Chondrocyte (in vitro differentiated cells): ENCODE data around the gene GRHL3. TPM values are rescaled to one million over a fixed set of nuclear protein-coding genes. Genes with fewer than 3 reads are reported as not detected.

ENCODE experiments used
- DNase-seq: peaks from one replicate; pipeline ENCODE4 v3.0.0; 2021; ENCODE audit warnings: mixed read lengths, low spot score
- H3K27ac Mint-ChIP-seq: one replicate; pipeline ENCODE4 v1.8.0; 2021; ENCODE audit warnings: mild to moderate bottlenecking, moderate library complexity, mixed read lengths; ENCODE audit not compliant: unreplicated experiment
- H3K27me3 Mint-ChIP-seq: 2 replicates; pipeline ENCODE4 v1.8.0; 2021; ENCODE audit warnings: low read depth, mixed read lengths
- H3K36me3 Mint-ChIP-seq: 2 replicates; pipeline ENCODE4 v1.8.0; 2021; ENCODE audit warnings: low read depth, mixed read lengths
- H3K4me1 Mint-ChIP-seq: 2 replicates; pipeline ENCODE4 v1.8.0; 2021; ENCODE audit warnings: low read depth, mild to moderate bottlenecking, mixed read lengths
- H3K4me3 Mint-ChIP-seq: one replicate; pipeline ENCODE4 v1.8.0; 2021; ENCODE audit warnings: mild to moderate bottlenecking, moderate library complexity, mixed read lengths; ENCODE audit not compliant: unreplicated experiment
- H3K9me3 Mint-ChIP-seq: 2 replicates; pipeline ENCODE4 v1.8.0; 2021; ENCODE audit warnings: low read depth, mixed read lengths
- CTCF ChIP-seq: fragments of 200-600 bp; sonication (generic); IDR thresholded peaks from 2 replicates; pipeline ENCODE4 v1.5.0; 2021; ENCODE audit warnings: antibody characterized with exemption, mild to moderate bottlenecking, moderate library complexity
- total RNA-seq: library from RNA; stranded (reverse); gene quantifications from 3 replicates; pipeline ENCODE4 v1.2.1, GENCODE V29; 2021

The GRHL3 gene
- total RNA-seq, 1 donor from 2014 or later = 0.07 TPM

- no peak for TF ChIP-seq CTCF
- Mint-ChIP-seq H3K4me1 (no peaks in the 10 kb centered on the region), H3K9me3 (no peaks in the 10 kb centered on the region), H3K27me3 (peaks cover 13% of the 10 kb centered on the region), H3K36me3 (no peaks in the 10 kb centered on the region), H3K27ac (no peak overlapping the region), H3K4me3 (no peak overlapping the region)
- no peak for DNase-seq
Observed at GRCh38 chr1:24311234-24311633, 7.9 kb upstream of the GRHL3 start.

GRCh38 chr1:24311741-24312140 lies 7.4 kb upstream of the GRHL3 start:
- Mint-ChIP-seq H3K27ac (no peak overlapping the region), H3K4me1 (no peaks in the 10 kb centered on the region), H3K4me3 (no peak overlapping the region), H3K9me3 (no peaks in the 10 kb centered on the region), H3K36me3 (no peaks in the 10 kb centered on the region), H3K27me3 (peaks cover 12% of the 10 kb centered on the region)
- TF ChIP-seq CTCF = no peak
- DNase-seq = no peak

GRCh38 chr1:24315391-24315790 lies 3.8 kb upstream of the GRHL3 start:
- Mint-ChIP-seq H3K4me1 (peaks cover 20% of the 10 kb centered on the region), H3K4me3 (no peak overlapping the region), H3K36me3 (no peaks in the 10 kb centered on the region), H3K27me3 (peaks cover 19% of the 10 kb centered on the region), H3K9me3 (no peaks in the 10 kb centered on the region), H3K27ac (no peak overlapping the region)
- no peak for DNase-seq
- no peak for TF ChIP-seq CTCF

- Mint-ChIP-seq H3K36me3 (no peaks in the 10 kb centered on the region), H3K9me3 (no peaks in the 10 kb centered on the region), H3K4me1 (peaks cover 26% of the 10 kb centered on the region), H3K27ac (no peak overlapping the region), H3K4me3 (no peak overlapping the region), H3K27me3 (peaks cover 22% of the 10 kb centered on the region)
- DNase-seq = no peak
- peak; percentile 31 for TF ChIP-seq CTCF
Observed at GRCh38 chr1:24316645-24317044, 2.5 kb upstream of the GRHL3 start.

- H3K27ac Mint-ChIP-seq = no peak overlapping the region
- peaks cover 26% of the 10 kb centered on the region for H3K4me1 Mint-ChIP-seq
- TF ChIP-seq CTCF = no peak
- no peak for DNase-seq
- no peak overlapping the region for H3K4me3 Mint-ChIP-seq
- H3K36me3 Mint-ChIP-seq = no peaks in the 10 kb centered on the region
- no peaks in the 10 kb centered on the region for H3K9me3 Mint-ChIP-seq
- peaks cover 22% of the 10 kb centered on the region for H3K27me3 Mint-ChIP-seq
Observed at GRCh38 chr1:24317081-24317480, 2.1 kb upstream of the GRHL3 start.
